ENCODE measurements around the gene MPL. TPM values are rescaled to one million over a fixed set of nuclear protein-coding genes. Genes with fewer than 3 reads are reported as not detected.

MPL gene
- polyA plus RNA-seq, 1 of the 3 experiments (the other 2 are of a cell fraction) = not detected

GRCh38 chr1:43306688-43307457, 30.7 kb upstream of the MPL start (continued):
- TF ChIP-seq, protein P1, sequence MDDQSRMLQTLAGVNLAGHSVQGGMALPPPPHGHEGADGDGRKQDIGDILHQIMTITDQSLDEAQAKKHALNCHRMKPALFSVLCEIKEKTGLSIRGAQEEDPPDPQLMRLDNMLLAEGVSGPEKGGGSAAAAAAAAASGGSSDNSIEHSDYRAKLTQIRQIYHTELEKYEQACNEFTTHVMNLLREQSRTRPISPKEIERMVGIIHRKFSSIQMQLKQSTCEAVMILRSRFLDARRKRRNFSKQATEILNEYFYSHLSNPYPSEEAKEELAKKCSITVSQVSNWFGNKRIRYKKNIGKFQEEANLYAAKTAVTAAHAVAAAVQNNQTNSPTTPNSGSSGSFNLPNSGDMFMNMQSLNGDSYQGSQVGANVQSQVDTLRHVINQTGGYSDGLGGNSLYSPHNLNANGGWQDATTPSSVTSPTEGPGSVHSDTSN (IDR thresholded peaks at IDR 0.05) = no peak
- no peak for TF ChIP-seq EP300 (IDR thresholded peaks at IDR 0.05; ENCODE audit: borderline replicate concordance in 1 of 2, low read depth in 1 of 2, low read length in 1 of 2)
- TF ChIP-seq TCF12 (IDR thresholded peaks at IDR 0.05) = no peak
- TF ChIP-seq FOXJ3 (CRISPR knock-in tag; IDR thresholded peaks at IDR 0.05) = no peak
- TF ChIP-seq IRF3 (IDR thresholded peaks at IDR 0.05; ENCODE audit: low read depth, low read length) = no peak

DNA sequence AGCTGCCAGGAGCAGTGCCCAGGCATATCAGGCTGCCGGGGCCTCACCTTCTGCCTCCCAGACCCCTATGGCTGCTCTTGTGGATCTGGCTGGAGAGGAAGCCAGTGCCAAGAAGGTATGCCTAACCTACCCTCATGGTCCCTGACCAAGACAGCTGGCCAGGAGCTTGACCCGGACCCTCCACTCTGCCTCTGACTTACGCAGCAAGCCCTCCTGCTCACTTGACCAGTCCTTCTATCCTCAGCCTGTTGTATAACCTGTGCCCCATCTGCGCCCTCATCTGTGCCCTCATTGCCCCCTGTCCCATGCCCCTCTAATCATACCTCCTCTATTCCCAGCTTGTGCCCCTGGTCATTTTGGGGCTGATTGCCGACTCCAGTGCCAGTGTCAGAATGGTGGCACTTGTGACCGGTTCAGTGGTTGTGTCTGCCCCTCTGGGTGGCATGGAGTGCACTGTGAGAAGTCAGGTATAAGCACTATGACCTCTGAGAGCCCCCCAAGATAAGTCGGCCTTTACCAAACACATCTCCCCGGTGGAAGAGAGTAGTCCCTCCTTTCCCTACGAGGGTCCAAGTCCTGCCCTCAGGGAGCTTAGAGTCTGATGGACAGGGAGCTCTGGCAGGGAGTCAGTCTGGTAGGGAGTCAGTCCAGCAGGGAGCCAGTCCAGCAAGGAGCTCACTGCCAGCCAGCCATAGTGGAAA, 30.0 kb upstream of the MPL start:
- Histone ChIP-seq H3K4me3 (ENCODE audit: low read depth in 2 of 2, low read length in 1 of 2) (no peak overlapping the region), H3K27me3 (ENCODE audit: insufficient read depth) (no peaks in the 10 kb centered on the region), H3K27ac (ENCODE audit: low read depth in 2 of 2, low read length in 1 of 2) (no peak overlapping the region), H2AFZ (ENCODE audit: low read depth) (no peak overlapping the region), H3K36me3 (replicated peaks in 1 of 2; ENCODE audit: control insufficient read depth in 1 of 2, insufficient read depth in 2 of 2, low read length in 1 of 2) (no peaks in the 10 kb centered on the region), H3F3A (replicated peaks; ENCODE audit: insufficient read depth) (no peaks in the 10 kb centered on the region), H3K4me2 (no peak overlapping the region), H3K79me2 (ENCODE audit: insufficient read depth) (no peaks in the 10 kb centered on the region), H3K9me2 (no peaks in the 10 kb centered on the region), H3K4me1 (ENCODE audit: control insufficient read depth in 1 of 2, insufficient read depth in 2 of 2, low read depth in 1 of 2, low read length in 1 of 2) (no peaks in the 10 kb centered on the region), H3K9me3 (no peaks in the 10 kb centered on the region), H3K9ac (no peak overlapping the region), H4K20me1 (ENCODE audit: insufficient read depth) (no peaks in the 10 kb centered on the region)
- WGBS (ENCODE audit: low lambda C conversion rate) = 54% methylated on average over 7 of the region's 9 CpGs
- POLR2A ChIA-PET = no interaction called here
- CTCF ChIA-PET = interaction anchor here (0.9 to 1.1 kb wide), 3 partner anchors 9 to 102 kb away, joined by 3 read pairs; no protein-coding TSS in a partner anchor
- TF ChIP-seq EZH2phosphoT487 (IDR thresholded peaks at IDR 0.05; ENCODE audit: borderline replicate concordance, low read depth) (no peak), FOXJ3 (CRISPR knock-in tag; IDR thresholded peaks at IDR 0.05) (no peak), POLR2AphosphoS5 (IDR thresholded peaks at IDR 0.05; ENCODE audit: low read depth, low read length) (no peak)
- TF ChIP-seq, protein P2, sequence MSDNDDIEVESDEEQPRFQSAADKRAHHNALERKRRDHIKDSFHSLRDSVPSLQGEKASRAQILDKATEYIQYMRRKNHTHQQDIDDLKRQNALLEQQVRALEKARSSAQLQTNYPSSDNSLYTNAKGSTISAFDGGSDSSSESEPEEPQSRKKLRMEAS (IDR thresholded peaks at IDR 0.05; ENCODE audit: low read depth) = no peak
- DNase-seq = no peak

- H3K79me2 ChIP-seq (ENCODE audit: insufficient read depth) = no peaks in the 10 kb centered on the region
- H3K4me3 ChIP-seq (ENCODE audit: low read depth in 2 of 2, low read length in 1 of 2) = no peak overlapping the region
- H3F3A ChIP-seq (replicated peaks; ENCODE audit: insufficient read depth) = no peaks in the 10 kb centered on the region
- 83% methylated on average over 16 of the region's 20 CpGs for whole genome bisulfite sequencing (ENCODE audit: low lambda C conversion rate)
- no peaks in the 10 kb centered on the region for H3K4me1 ChIP-seq (ENCODE audit: control insufficient read depth in 1 of 2, insufficient read depth in 2 of 2, low read depth in 1 of 2, low read length in 1 of 2)
- CTCF ChIA-PET = interaction anchor here (1.0 to 1.1 kb wide), 2 partner anchors 75 to 103 kb away, joined by 3 read pairs; no protein-coding TSS in a partner anchor
- H3K27ac ChIP-seq (ENCODE audit: low read depth in 2 of 2, low read length in 1 of 2) = no peak overlapping the region
- no peak overlapping the region for H3K4me2 ChIP-seq
- H3K9me2 ChIP-seq = no peaks in the 10 kb centered on the region
- no peaks in the 10 kb centered on the region for H4K20me1 ChIP-seq (ENCODE audit: insufficient read depth)
- no peaks in the 10 kb centered on the region for H3K27me3 ChIP-seq (ENCODE audit: insufficient read depth)
- no peak overlapping the region for H3K9ac ChIP-seq
- POLR2A ChIA-PET = no interaction called here
- no peak overlapping the region for H2AFZ ChIP-seq (ENCODE audit: low read depth)
- H3K36me3 ChIP-seq (replicated peaks in 1 of 2; ENCODE audit: control insufficient read depth in 1 of 2, insufficient read depth in 2 of 2, low read length in 1 of 2) = no peaks in the 10 kb centered on the region
- H3K9me3 ChIP-seq = no peaks in the 10 kb centered on the region
- no peak for DNase-seq
- TF ChIP-seq NRF1 (IDR thresholded peaks at IDR 0.05; ENCODE audit: low read depth, low read length) = no peak
- TF ChIP-seq IRF3 (IDR thresholded peaks at IDR 0.05; ENCODE audit: low read depth, low read length) = no peak
- no peak for TF ChIP-seq USF2 (IDR thresholded peaks at IDR 0.05; ENCODE audit: borderline replicate concordance, low read depth, low read length)
- no peak for TF ChIP-seq GATA2 (CRISPR knock-in tag; IDR thresholded peaks at IDR 0.05)
- no peak for TF ChIP-seq RFX5 (IDR thresholded peaks at IDR 0.05; ENCODE audit: low read length)
- TF ChIP-seq JUND (IDR thresholded peaks at IDR 0.05) = no peak
- no peak for TF ChIP-seq FOSL2 (IDR thresholded peaks at IDR 0.05; ENCODE audit: borderline replicate concordance, low read depth)
- no peak for TF ChIP-seq YY1 (IDR thresholded peaks at IDR 0.05; ENCODE audit: low read depth)
- no peak for TF ChIP-seq POLR2AphosphoS5 (IDR thresholded peaks at IDR 0.05; ENCODE audit: low read depth, low read length)
These were observed 28.8 kb upstream of the MPL start for GRCh38 chr1:43308635-43309404.

Measured in SK-N-SH (cell line).